T-helper 2 cell treated with Interferon-gamma antibody and Interleukin-4, amounts not matched to agents 5 μg/mL and 100 μg/mL, for 36 hours (primary cell): ENCODE measurements around the gene TACO1.
A peak's percentile ranks its signal among the peaks of the same experiment; 100 is the strongest.

Experiments
- DNase-seq: peaks from one replicate; pipeline ENCODE4 v3.0.0; 2021; ENCODE audit warnings: low spot score
- H3K27ac Mint-ChIP-seq: one replicate; pipeline ENCODE4 v1.8.0; 2021; ENCODE audit warnings: mild to moderate bottlenecking, mixed read lengths
- H3K27me3 Mint-ChIP-seq: one replicate; pipeline ENCODE4 v1.8.0; 2021; ENCODE audit warnings: low read depth, mixed read lengths
- H3K36me3 Mint-ChIP-seq: one replicate; pipeline ENCODE4 v1.8.0; 2021; ENCODE audit warnings: low read depth, mixed read lengths
- H3K4me1 Mint-ChIP-seq: one replicate; pipeline ENCODE4 v1.8.0; 2021; ENCODE audit warnings: low read depth, mixed read lengths
- H3K4me3 Mint-ChIP-seq: one replicate; pipeline ENCODE4 v1.8.0; 2022; ENCODE audit warnings: mild to moderate bottlenecking, moderate library complexity, mixed read lengths
- H3K9me3 Mint-ChIP-seq: one replicate; pipeline ENCODE4 v1.8.0; 2021; ENCODE audit warnings: mixed read lengths

Gene TACO1

DNA sequence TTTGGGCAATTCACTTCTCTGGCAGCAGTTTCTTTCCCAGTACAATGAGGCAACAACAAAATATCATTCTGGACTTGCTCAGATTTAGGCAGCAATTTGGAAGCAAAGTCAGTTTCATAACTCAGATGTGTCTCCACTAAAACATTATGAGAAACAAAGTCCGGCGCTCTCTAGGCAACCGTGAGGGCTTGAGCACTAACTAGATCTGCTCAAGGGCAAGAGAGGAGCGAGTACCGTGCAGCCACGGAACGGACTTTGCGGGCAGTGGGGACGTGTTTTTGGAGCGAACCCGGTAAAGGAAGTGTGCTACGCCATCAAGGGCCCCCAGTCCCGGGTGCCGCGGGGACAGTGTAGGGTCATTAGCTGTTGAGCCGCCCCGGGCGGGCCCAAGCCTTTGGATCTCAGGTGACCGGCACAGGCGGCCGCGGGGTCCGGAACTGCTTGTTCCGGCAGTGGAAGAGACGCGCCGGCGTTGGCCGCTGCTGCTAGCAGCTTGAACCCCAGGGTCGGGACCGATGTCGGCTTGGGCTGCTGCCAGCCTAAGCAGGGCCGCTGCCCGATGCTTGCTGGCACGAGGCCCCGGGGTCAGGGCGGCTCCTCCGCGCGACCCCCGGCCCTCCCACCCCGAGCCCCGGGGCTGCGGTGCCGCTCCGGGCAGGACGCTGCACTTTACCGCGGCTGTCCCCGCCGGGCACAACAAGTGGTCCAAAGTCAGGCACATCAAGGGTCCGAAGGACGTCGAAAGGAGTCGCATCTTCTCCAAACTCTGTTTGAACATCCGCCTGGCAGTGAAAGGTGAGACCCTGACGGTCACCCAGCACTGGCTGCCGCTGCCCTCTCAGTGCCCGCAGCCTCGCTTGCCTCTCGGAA, at the start of gene TACO1:
TACO1 (plus strand) TSS at position 327 of the 870 bp plus-strand sequence; CDS start at position 516, 189 bp downstream.
- DNase-seq: peak; percentile 73
- Mint-ChIP-seq H3K27ac (peak within 1 kb of the TSS; percentile 94), H3K9me3 (no peaks in the 10 kb centered on the region), H3K27me3 (no peaks in the 10 kb centered on the region), H3K4me3 (peak within 1 kb of the TSS; percentile 97), H3K36me3 (peaks cover 15% of the 10 kb centered on the region), H3K4me1 (peaks cover 32% of the 10 kb centered on the region)

DNA sequence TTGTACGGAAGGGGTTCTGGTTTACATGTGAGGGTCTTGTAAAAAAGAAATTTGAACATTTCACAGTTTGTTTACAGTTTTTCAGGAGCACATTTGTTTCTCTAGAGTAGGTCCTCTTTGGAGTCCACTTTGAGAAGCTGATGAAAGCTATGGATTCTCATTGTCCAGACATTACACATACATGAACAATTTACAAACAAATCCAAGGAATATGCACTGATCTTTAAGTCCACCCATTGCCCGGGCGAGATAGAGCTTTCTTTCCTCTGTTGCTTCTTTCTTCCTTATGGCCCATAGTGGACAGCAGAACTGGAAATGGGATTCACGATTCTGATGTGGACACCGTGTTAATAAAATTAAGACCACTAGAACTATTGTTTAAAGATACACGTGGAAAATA, 48.5 kb upstream of the TACO1 start:
- Mint-ChIP-seq H3K4me3 (peak overlapping the region; percentile 94), H3K27ac (peak overlapping the region; percentile 77), H3K9me3 (no peaks in the 10 kb centered on the region), H3K27me3 (no peaks in the 10 kb centered on the region), H3K36me3 (peaks cover 39% of the 10 kb centered on the region), H3K4me1 (peaks cover 46% of the 10 kb centered on the region)
- no peak for DNase-seq

DNA sequence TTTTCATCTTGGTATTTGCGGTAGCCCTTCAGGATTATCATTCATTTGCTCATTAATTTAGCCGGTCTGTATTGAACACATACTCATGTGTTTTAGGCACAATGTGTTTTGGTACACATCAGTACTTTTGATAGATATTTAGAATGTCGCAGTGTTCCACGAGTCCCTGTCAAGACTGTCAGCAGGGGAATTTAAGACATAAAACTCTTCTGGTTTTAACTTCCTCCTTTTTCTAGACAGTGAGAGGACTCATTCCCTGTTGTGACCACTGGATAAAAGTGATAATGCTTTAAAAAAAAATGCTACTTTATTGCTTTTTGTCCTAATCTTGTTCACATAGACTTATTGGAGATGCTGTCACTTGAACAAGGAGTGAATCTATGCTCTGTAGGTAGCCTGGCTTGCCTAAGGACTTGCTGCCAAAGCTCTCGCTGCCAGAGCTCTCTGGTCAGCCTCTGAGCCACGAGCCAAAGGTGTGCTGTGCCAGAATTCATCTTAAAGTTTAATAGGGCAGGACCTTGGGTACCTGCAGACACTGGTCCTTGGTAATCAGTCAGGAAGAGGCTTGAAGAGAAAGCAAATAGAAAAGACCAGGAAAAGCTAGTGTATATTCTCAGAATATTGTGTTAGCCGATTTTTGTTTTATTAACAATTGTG, 45.1 kb upstream of the TACO1 start:
- no peaks in the 10 kb centered on the region for H3K27me3 Mint-ChIP-seq
- peaks cover 44% of the 10 kb centered on the region for H3K36me3 Mint-ChIP-seq
- H3K4me3 Mint-ChIP-seq: no peak overlapping the region
- no peak overlapping the region for H3K27ac Mint-ChIP-seq
- DNase-seq: no peak
- H3K4me1 Mint-ChIP-seq: peaks cover 46% of the 10 kb centered on the region
- no peaks in the 10 kb centered on the region for H3K9me3 Mint-ChIP-seq

DNA sequence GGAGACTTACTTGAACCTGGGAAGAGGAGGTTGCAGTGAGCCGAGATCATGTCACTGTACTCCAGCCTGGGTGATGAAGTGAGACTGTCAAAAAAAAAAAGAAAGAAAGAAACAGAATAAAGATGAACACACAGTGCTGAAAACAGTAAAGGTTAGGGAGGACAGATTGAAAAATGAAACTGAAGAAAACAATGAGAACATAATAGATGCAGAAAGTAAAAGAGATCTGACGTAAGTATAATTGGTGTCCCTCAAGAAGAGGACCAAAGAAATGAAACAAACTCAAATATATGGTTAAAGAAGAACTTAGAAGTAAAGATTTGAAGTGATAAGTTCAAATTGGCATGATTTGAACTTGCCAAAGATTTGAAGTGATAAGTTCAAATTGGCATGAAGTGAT, 43.3 kb upstream of the TACO1 start:
- H3K27ac Mint-ChIP-seq: no peak overlapping the region
- H3K27me3 Mint-ChIP-seq: no peaks in the 10 kb centered on the region
- peaks cover 40% of the 10 kb centered on the region for H3K4me1 Mint-ChIP-seq
- H3K36me3 Mint-ChIP-seq: peaks cover 38% of the 10 kb centered on the region
- no peaks in the 10 kb centered on the region for H3K9me3 Mint-ChIP-seq
- DNase-seq: no peak
- H3K4me3 Mint-ChIP-seq: no peak overlapping the region

DNA sequence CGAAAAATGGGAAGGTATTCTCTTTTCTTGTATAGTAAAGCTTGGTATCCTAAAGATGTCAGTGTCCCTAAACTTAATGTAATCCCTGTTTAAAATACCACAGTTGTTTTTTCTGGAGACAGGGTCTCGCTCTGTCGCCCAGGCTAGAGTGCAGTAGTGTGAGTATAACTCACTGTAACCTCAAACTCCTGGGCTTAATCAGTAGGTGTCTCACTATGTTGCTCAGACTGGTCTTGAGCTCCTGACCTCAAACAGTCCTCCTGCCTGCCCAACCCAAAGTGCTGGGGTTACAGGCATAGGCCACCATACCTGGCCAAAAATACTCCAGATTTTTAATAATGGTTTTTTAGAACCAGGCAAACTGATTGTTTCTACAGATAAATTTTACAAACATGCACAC, 42.3 kb upstream of the TACO1 start:
- Mint-ChIP-seq H3K27me3 (no peaks in the 10 kb centered on the region), H3K4me3 (no peak overlapping the region), H3K36me3 (peaks cover 33% of the 10 kb centered on the region), H3K4me1 (peaks cover 34% of the 10 kb centered on the region), H3K9me3 (no peaks in the 10 kb centered on the region), H3K27ac (no peak overlapping the region)
- no peak for DNase-seq

DNA sequence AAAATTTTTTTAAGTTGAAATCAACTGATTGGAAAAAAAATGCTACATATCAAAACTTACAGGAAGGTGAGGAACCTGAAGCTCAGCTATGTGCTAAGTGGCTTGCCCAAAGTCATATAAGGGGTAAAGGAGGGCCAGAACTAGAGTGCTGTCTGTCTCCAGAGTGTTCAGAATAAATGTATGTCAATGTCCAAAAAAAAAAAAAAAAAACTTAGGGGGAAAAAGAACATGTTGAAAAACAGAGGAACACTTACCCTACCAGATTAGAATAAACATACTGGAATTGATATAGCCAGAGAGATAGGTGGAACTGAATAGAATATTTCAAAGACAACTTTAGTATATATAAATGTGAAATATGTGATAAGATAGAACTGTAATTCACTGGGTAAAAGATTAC, 38.9 kb upstream of the TACO1 start:
- Mint-ChIP-seq H3K27ac (no peak overlapping the region), H3K9me3 (no peaks in the 10 kb centered on the region), H3K4me3 (no peak overlapping the region), H3K4me1 (peaks cover 16% of the 10 kb centered on the region), H3K27me3 (no peaks in the 10 kb centered on the region), H3K36me3 (peaks cover 13% of the 10 kb centered on the region)
- no peak for DNase-seq

DNA sequence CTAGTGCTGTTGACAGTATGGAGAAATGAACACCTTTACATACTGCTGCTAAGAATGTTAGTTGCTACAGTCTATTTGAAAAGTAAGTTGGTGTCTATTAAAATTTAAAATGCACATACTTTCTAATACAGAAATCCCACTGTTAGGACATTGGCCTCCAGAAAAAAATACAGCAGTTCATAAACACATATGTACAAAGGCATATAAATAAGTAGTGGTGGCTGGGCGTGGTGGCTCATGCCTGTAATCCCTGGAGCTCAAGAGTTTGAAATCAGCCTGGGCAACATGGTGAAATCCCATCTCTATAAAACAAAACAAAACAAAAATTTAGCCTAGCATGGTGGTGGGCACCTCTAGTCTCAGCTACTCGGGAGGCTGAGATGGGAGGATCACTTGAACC, 37.4 kb upstream of the TACO1 start:
- no peaks in the 10 kb centered on the region for H3K27me3 Mint-ChIP-seq
- DNase-seq: no peak
- H3K9me3 Mint-ChIP-seq: no peaks in the 10 kb centered on the region
- H3K27ac Mint-ChIP-seq: no peak overlapping the region
- no peak overlapping the region for H3K4me3 Mint-ChIP-seq
- peaks cover 3% of the 10 kb centered on the region for H3K36me3 Mint-ChIP-seq
- H3K4me1 Mint-ChIP-seq: peaks cover 10% of the 10 kb centered on the region

DNA sequence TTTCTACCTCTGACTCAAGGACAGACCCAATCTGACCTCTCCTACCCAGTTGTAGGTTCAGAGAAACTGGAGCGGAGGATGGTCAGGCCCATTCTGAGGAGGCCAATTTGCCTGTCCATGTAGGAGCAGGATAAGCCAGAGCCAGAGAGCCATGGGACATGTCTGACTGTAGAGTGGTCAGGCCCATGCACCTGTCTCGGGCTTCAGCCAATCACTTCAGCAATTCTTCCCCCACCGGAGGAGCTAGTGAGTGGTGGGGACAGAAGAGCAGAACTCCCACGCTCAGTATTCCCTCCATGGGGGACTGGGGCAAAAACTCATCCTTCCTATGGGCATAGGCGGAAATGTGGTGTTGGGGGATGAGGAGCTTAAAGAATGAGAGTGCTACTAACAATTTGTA, 36.1 kb upstream of the TACO1 start:
- no peaks in the 10 kb centered on the region for H3K9me3 Mint-ChIP-seq
- H3K36me3 Mint-ChIP-seq: peaks cover 8% of the 10 kb centered on the region
- no peak for DNase-seq
- H3K4me3 Mint-ChIP-seq: no peak overlapping the region
- H3K4me1 Mint-ChIP-seq: peaks cover 12% of the 10 kb centered on the region
- H3K27me3 Mint-ChIP-seq: no peaks in the 10 kb centered on the region
- no peak overlapping the region for H3K27ac Mint-ChIP-seq

DNA sequence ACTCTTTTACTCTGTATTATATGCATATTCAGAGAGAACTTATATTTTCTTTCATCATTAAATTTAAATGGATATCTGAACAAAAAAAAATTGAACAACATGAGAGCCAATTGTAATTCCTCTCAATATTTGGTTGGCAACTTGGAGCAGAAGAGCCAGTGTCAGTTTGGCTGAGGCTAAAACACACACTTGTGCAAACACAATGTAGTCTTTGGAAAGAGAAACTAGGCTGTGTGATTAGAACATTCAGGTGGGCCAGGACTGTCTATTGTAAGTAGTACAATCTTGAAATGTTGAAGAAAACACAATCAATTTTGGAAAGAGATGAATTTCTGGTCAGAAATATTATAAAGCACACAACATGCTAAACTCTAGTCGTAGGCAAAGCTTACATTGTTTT, 33.5 kb upstream of the TACO1 start:
- no peaks in the 10 kb centered on the region for H3K27me3 Mint-ChIP-seq
- no peak overlapping the region for H3K27ac Mint-ChIP-seq
- H3K4me3 Mint-ChIP-seq: no peak overlapping the region
- no peak for DNase-seq
- peaks cover 16% of the 10 kb centered on the region for H3K4me1 Mint-ChIP-seq
- peaks cover 11% of the 10 kb centered on the region for H3K36me3 Mint-ChIP-seq
- H3K9me3 Mint-ChIP-seq: no peaks in the 10 kb centered on the region

DNA sequence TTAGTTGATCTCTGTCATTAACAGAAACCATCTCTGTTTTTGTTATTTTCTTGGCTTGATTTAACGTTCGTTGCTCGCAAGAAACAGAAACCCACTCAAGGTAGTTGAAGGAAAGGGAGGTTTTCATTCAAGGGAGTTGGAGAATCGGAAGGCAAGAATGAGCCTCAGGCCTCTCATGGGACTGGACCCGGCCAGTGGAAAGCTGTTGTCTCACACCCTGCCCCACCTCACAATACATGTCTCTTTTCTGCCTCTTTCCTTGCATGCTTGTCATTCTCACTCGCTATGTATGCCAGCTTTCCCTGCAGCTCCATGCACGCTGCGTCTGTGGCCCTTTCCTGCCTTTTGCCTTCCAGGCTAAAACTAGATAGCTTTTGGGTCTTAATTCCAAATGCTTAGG, 32.1 kb upstream of the TACO1 start:
- Mint-ChIP-seq H3K9me3 (no peaks in the 10 kb centered on the region), H3K4me3 (no peak overlapping the region), H3K27ac (no peak overlapping the region), H3K4me1 (peaks cover 11% of the 10 kb centered on the region), H3K36me3 (peaks cover 11% of the 10 kb centered on the region), H3K27me3 (no peaks in the 10 kb centered on the region)
- DNase-seq: no peak

DNA sequence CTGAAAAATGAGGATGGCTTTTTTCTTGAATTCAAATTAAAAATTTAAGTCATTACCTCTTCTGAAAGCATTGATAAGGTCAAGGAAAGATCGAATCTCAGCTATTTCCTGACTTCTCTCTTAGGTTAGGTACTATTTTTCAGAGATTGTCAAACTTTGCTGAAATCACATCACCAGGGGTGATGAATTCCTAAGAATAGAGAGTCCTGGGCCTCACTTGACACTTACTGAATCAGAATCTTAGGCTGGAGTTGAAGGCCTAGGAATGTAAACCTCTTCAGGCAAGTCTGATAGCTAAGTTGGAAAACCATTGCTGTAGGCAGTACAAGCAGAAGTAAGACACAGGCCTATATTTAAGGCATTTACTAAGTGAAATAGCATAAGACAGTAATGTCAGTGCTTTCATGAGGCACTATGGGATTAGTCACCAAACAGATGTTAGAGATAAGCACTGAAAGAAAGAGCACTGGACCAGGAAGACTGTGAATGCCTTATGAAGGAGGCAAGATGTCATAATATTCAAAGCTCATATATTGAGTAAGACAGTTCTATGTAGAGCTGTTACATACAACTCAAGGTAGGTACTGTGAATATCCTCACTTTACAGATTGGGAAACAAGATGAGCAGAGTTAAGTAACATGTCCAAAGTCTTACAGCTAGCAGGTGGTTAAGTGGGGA, 28.9 kb upstream of the TACO1 start:
- Mint-ChIP-seq H3K27ac (no peak overlapping the region), H3K4me1 (peaks cover 13% of the 10 kb centered on the region), H3K36me3 (peaks cover 11% of the 10 kb centered on the region), H3K9me3 (no peaks in the 10 kb centered on the region), H3K4me3 (no peak overlapping the region), H3K27me3 (no peaks in the 10 kb centered on the region)
- no peak for DNase-seq

DNA sequence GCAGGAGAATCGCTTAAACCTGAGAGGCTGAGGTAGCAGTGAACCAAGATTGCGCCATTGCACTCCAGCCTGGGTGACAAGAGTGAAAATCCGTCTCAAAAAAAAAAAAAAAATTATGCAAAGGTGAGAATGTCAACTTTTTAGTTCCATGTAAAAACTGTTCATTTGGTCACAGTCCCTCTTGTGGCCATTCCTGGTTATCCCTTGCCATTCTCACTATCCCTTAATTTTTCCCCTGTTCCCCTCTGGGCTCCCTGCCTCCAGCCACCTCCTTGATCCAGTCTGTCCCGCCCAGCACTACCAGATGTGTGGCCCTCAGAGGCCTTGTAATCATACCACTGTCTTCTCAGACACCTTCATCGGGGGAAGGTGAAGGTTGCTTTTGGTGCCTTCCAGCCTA, 27.1 kb upstream of the TACO1 start:
- DNase-seq: no peak
- H3K4me3 Mint-ChIP-seq: no peak overlapping the region
- no peaks in the 10 kb centered on the region for H3K9me3 Mint-ChIP-seq
- H3K4me1 Mint-ChIP-seq: peaks cover 11% of the 10 kb centered on the region
- no peaks in the 10 kb centered on the region for H3K27me3 Mint-ChIP-seq
- H3K36me3 Mint-ChIP-seq: peaks cover 12% of the 10 kb centered on the region
- H3K27ac Mint-ChIP-seq: no peak overlapping the region

DNA sequence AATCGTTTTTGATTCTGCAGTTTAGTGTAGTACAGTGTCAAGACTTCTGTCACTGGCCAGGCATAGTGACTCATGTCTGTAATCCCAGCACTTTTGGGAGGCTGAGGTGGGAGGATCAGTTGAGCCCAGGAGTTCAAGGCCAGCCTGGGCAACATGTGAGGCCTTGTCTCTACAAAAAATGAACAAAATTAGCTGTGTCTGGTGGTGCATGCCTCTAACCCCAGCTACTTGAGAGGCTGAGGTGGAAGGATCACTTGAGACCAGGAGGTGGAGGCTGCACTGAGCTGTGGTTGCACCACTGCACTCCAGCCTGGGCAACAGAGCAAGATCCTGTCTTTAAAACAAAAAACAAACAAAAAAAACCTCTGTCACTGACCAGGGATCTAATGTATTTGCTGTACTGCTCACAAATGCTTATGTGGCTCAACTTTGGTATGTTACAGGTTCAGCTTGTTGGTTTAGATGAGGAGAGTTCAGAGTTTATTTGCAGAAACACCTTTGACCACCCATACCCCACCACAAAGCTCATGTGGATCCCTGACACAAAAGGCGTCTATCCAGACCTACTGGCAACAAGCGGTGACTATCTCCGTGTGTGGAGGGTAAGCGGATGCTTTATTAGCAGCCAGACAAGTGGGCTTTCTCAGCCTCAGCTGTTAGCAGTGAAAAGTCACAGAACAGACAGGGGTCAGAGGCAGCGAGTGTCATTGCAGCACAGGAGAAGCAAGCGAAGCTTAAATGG, 22.5 kb upstream of the TACO1 start:
- Mint-ChIP-seq H3K4me3 (no peak overlapping the region), H3K27ac (no peak overlapping the region), H3K27me3 (no peaks in the 10 kb centered on the region), H3K36me3 (peaks cover 34% of the 10 kb centered on the region), H3K4me1 (peaks cover 4% of the 10 kb centered on the region), H3K9me3 (no peaks in the 10 kb centered on the region)
- no peak for DNase-seq

DNA sequence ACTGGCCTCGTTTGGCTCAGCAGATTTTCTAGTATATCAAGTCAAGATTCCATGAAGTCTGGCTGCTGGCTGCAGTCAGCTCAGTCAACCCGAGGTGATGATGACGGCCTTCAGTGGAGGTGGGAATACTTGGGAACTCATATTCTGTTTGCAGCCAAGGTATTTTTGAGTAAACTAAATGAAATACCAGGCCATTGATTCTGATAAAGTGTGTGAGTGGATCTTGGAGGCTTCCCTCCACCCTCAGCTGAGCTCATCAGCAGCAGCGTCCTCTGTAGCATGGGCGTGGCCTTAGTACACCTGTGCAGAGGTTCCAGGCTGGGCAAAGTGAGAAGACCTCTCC, 22.0 kb upstream of the TACO1 start:
- Mint-ChIP-seq H3K27me3 (no peaks in the 10 kb centered on the region), H3K36me3 (peaks cover 39% of the 10 kb centered on the region), H3K27ac (no peak overlapping the region), H3K4me1 (peaks cover 4% of the 10 kb centered on the region), H3K4me3 (no peak overlapping the region), H3K9me3 (no peaks in the 10 kb centered on the region)
- DNase-seq: no peak
